ENCODE data around the gene SGSM1. TPM values are rescaled to one million over a fixed set of nuclear protein-coding genes. Genes with fewer than 3 reads are reported as not detected.

Gene SGSM1
- polyA plus RNA-seq, 1 of the 3 experiments (the other 2 are of a cell fraction) = 0.15 TPM

DNA sequence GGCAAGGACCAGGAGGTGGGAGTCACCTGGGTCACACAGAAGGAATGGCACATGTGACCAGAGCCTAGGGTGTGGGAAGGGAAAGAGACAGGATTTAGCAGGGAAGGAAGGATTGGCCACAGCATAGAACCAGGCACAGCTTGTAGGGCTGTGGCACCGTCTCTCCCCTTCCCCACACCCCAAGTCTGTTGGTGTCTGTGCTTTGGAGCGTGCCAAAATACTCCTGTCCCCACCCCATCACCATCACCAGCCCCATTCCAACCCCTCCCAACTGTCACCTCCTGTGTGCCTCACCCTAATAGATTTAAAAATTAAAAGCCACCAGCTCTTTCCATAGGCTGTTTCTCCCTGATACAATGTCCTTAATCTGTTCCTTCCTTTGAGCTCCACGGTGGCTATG lies 18.2 kb downstream of the SGSM1 start:
- Histone ChIP-seq H3K4me3 (ENCODE audit: low read depth in 2 of 2, low read length in 1 of 2) (no peak overlapping the region), H3K4me1 (ENCODE audit: control insufficient read depth in 1 of 2, insufficient read depth in 2 of 2, low read depth in 1 of 2, low read length in 1 of 2) (peaks cover 0 to 15% of the 10 kb centered on the region in 2 experiments; a peak in 1 of 4 replicates), H3K9me3 (no peaks in the 10 kb centered on the region), H3F3A (replicated peaks; ENCODE audit: insufficient read depth) (no peaks in the 10 kb centered on the region), H3K4me2 (no peak overlapping the region), H3K27me3 (ENCODE audit: insufficient read depth) (no peaks in the 10 kb centered on the region), H3K79me2 (ENCODE audit: insufficient read depth) (no peaks in the 10 kb centered on the region), H3K36me3 (replicated peaks in 1 of 2; ENCODE audit: control insufficient read depth in 1 of 2, insufficient read depth in 2 of 2, low read length in 1 of 2) (no peaks in the 10 kb centered on the region), H2AFZ (ENCODE audit: low read depth) (no peak overlapping the region), H4K20me1 (ENCODE audit: insufficient read depth) (no peaks in the 10 kb centered on the region), H3K9ac (no peak overlapping the region), H3K27ac (ENCODE audit: low read depth in 2 of 2, low read length in 1 of 2) (no peak overlapping the region), H3K9me2 (no peaks in the 10 kb centered on the region)
- TF ChIP-seq YY1 (IDR thresholded peaks at IDR 0.05; ENCODE audit: low read depth) (no peak), TAF1 (IDR thresholded peaks at IDR 0.05; ENCODE audit: borderline replicate concordance, low read depth, low read length) (no peak), TCF12 (IDR thresholded peaks at IDR 0.05) (no peak)
- TF ChIP-seq, protein P1, sequence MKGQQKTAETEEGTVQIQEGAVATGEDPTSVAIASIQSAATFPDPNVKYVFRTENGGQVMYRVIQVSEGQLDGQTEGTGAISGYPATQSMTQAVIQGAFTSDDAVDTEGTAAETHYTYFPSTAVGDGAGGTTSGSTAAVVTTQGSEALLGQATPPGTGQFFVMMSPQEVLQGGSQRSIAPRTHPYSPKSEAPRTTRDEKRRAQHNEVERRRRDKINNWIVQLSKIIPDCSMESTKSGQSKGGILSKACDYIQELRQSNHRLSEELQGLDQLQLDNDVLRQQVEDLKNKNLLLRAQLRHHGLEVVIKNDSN (IDR thresholded peaks at IDR 0.05; ENCODE audit: borderline replicate concordance, low read depth) = no peak
- TF ChIP-seq, protein P2, sequence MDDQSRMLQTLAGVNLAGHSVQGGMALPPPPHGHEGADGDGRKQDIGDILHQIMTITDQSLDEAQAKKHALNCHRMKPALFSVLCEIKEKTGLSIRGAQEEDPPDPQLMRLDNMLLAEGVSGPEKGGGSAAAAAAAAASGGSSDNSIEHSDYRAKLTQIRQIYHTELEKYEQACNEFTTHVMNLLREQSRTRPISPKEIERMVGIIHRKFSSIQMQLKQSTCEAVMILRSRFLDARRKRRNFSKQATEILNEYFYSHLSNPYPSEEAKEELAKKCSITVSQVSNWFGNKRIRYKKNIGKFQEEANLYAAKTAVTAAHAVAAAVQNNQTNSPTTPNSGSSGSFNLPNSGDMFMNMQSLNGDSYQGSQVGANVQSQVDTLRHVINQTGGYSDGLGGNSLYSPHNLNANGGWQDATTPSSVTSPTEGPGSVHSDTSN (IDR thresholded peaks at IDR 0.05) = no peak
- ChIA-PET CTCF (interaction anchor here (0.9 to 4.9 kb wide), 4 partner anchors 18 to 55 kb away, joined by 3 to 36 read pairs (median 6); partner anchors contain the start of gene SGSM1), POLR2A (interaction anchor here (0.9 to 1.1 kb wide), 2 partner anchors 12 to 97 kb away, joined by 3 read pairs; no protein-coding TSS in a partner anchor)
- DNase-seq = no peak
- WGBS (ENCODE audit: low lambda C conversion rate) = 62% methylated on average over 3 of the region's 3 CpGs

DNA sequence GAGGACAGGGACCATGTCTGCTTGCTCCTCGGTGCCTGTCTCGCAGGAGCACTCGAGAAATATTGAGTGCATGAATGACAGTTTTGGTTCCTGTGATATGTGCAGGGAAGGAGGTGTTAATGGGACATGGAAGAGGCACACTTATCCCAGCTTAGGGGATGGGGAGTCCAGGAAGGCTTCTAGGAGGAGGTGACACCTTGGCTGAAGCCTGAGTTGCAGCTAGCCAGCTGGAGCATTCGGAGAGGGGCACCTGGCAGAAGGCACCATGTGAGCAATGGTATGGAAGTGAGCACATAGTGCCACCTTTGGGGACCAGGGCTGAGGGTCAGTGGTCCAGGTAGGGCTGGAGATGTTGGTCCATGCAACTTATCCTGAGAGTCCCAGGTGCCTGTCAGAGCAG lies 18.9 kb downstream of the SGSM1 start:
- Histone ChIP-seq H3K9me3 (no peaks in the 10 kb centered on the region), H3K27me3 (ENCODE audit: insufficient read depth) (no peaks in the 10 kb centered on the region), H3K9me2 (no peaks in the 10 kb centered on the region), H3K4me3 (ENCODE audit: low read depth in 2 of 2, low read length in 1 of 2) (no peak overlapping the region), H3K27ac (ENCODE audit: low read depth in 2 of 2, low read length in 1 of 2) (no peak overlapping the region), H3K9ac (no peak overlapping the region), H3K4me1 (ENCODE audit: control insufficient read depth in 1 of 2, insufficient read depth in 2 of 2, low read depth in 1 of 2, low read length in 1 of 2) (peaks cover 0 to 14% of the 10 kb centered on the region in 2 experiments; a peak in 1 of 4 replicates), H3F3A (replicated peaks; ENCODE audit: insufficient read depth) (no peaks in the 10 kb centered on the region), H4K20me1 (ENCODE audit: insufficient read depth) (no peaks in the 10 kb centered on the region), H3K36me3 (replicated peaks in 1 of 2; ENCODE audit: control insufficient read depth in 1 of 2, insufficient read depth in 2 of 2, low read length in 1 of 2) (no peaks in the 10 kb centered on the region), H3K4me2 (no peak overlapping the region), H3K79me2 (ENCODE audit: insufficient read depth) (no peaks in the 10 kb centered on the region), H2AFZ (ENCODE audit: low read depth) (no peak overlapping the region)
- 41% methylated on average over 4 of the region's 4 CpGs for WGBS (ENCODE audit: low lambda C conversion rate)
- ChIA-PET CTCF (interaction anchor here (1.1 to 4.9 kb wide), 3 partner anchors 19 to 25 kb away, joined by 3 to 36 read pairs (median 10); partner anchors contain the start of gene SGSM1), POLR2A (interaction anchor here (1.1 kb wide), 1 partner anchor 13 kb away, joined by 3 read pairs; no protein-coding TSS in a partner anchor)
- DNase-seq = no peak
- TF ChIP-seq GABPA (IDR thresholded peaks at IDR 0.05; ENCODE audit: low read depth) (no peak), NFIC (IDR thresholded peaks at IDR 0.05; ENCODE audit: borderline replicate concordance) (no peak), TCF12 (IDR thresholded peaks at IDR 0.05) (no peak), MEF2A (IDR thresholded peaks at IDR 0.05; ENCODE audit: borderline replicate concordance, low read depth) (no peak)
- TF ChIP-seq, protein P3, sequence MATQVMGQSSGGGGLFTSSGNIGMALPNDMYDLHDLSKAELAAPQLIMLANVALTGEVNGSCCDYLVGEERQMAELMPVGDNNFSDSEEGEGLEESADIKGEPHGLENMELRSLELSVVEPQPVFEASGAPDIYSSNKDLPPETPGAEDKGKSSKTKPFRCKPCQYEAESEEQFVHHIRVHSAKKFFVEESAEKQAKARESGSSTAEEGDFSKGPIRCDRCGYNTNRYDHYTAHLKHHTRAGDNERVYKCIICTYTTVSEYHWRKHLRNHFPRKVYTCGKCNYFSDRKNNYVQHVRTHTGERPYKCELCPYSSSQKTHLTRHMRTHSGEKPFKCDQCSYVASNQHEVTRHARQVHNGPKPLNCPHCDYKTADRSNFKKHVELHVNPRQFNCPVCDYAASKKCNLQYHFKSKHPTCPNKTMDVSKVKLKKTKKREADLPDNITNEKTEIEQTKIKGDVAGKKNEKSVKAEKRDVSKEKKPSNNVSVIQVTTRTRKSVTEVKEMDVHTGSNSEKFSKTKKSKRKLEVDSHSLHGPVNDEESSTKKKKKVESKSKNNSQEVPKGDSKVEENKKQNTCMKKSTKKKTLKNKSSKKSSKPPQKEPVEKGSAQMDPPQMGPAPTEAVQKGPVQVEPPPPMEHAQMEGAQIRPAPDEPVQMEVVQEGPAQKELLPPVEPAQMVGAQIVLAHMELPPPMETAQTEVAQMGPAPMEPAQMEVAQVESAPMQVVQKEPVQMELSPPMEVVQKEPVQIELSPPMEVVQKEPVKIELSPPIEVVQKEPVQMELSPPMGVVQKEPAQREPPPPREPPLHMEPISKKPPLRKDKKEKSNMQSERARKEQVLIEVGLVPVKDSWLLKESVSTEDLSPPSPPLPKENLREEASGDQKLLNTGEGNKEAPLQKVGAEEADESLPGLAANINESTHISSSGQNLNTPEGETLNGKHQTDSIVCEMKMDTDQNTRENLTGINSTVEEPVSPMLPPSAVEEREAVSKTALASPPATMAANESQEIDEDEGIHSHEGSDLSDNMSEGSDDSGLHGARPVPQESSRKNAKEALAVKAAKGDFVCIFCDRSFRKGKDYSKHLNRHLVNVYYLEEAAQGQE (IDR thresholded peaks at IDR 0.05; ENCODE audit: low read depth, low read length) = no peak
- TF ChIP-seq, protein P4, sequence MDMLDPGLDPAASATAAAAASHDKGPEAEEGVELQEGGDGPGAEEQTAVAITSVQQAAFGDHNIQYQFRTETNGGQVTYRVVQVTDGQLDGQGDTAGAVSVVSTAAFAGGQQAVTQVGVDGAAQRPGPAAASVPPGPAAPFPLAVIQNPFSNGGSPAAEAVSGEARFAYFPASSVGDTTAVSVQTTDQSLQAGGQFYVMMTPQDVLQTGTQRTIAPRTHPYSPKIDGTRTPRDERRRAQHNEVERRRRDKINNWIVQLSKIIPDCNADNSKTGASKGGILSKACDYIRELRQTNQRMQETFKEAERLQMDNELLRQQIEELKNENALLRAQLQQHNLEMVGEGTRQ (IDR thresholded peaks at IDR 0.05; ENCODE audit: borderline replicate concordance, low read depth, low read length) = no peak

Measured in SK-N-SH (cell line).